ENCODE results near the gene ACTR3. TPM values are rescaled to one million over a fixed set of nuclear protein-coding genes. Genes with fewer than 3 reads are reported as not detected.
"Not testable (repeated sequence)": the region's sequence is repeated elsewhere in the genome, so short reads cannot be mapped to it uniquely, and the experiment has no call there.

The ACTR3 gene
- total and polyA plus RNA-seq, 8 donors: 10.3 to 112 (median 52.9) TPM

GRCh38 chr2:113940891-113941290 lies 51.0 kb downstream of the ACTR3 start:
- intact Hi-C loops (cut with DNase I): no loop called here
- H3K4me3 ChIP-seq: no peak overlapping the region
- no peak for ATAC-seq
- no peak overlapping the region for H3K27ac ChIP-seq
- WGBS, 2 donors: 98 to 99% methylated on average over 5 of the region's 5 CpGs
- no peak for DNase-seq
- no peaks in the 10 kb centered on the region for H3K27me3 ChIP-seq
- FAIRE-seq: no peak
- peaks cover 0 to 3% (median 0%) of the 10 kb centered on the region in 4 donors for H3K9me3 ChIP-seq
- TF ChIP-seq, protein P1, sequence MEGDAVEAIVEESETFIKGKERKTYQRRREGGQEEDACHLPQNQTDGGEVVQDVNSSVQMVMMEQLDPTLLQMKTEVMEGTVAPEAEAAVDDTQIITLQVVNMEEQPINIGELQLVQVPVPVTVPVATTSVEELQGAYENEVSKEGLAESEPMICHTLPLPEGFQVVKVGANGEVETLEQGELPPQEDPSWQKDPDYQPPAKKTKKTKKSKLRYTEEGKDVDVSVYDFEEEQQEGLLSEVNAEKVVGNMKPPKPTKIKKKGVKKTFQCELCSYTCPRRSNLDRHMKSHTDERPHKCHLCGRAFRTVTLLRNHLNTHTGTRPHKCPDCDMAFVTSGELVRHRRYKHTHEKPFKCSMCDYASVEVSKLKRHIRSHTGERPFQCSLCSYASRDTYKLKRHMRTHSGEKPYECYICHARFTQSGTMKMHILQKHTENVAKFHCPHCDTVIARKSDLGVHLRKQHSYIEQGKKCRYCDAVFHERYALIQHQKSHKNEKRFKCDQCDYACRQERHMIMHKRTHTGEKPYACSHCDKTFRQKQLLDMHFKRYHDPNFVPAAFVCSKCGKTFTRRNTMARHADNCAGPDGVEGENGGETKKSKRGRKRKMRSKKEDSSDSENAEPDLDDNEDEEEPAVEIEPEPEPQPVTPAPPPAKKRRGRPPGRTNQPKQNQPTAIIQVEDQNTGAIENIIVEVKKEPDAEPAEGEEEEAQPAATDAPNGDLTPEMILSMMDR (IDR thresholded peaks at IDR 0.05): no peak
- H3K4me1 ChIP-seq: no peaks in the 10 kb centered on the region
- peaks cover 0 to 22% (median 3%) of the 10 kb centered on the region in 3 donors for H3K36me3 ChIP-seq

DNA sequence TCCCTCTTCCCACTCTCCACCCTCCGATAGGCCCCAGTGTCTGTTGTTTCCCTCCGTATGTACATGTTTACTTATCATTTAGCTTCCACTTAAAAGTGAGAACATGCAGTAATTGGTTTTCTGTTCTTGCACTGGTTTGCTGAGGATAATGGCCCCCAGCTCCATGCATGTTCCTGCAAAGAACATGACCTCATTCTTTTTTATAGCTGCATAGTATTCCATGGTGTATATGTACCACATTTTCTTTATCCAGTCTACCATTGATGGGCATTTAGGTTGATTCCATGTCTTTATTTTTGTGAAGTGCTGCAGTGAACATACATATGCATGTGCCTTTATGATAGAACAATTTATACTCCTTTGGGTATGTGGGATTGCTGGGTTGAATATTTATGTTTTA lies 55.9 kb downstream of the ACTR3 start:
- intact Hi-C loops (cut with DNase I); DNase-seq; H3K4me1 ChIP-seq; H3K9me3 ChIP-seq; H3K27me3 ChIP-seq; ATAC-seq; H3K4me3 ChIP-seq; FAIRE-seq; H3K27ac ChIP-seq: not testable (repeated sequence)
- H3K36me3 ChIP-seq: peaks cover 0 to 31% (median 5%) of the 10 kb centered on the region in 3 donors
- WGBS, 2 donors: 96 to 97% methylated on average over 2 of the region's 2 CpGs

DNA sequence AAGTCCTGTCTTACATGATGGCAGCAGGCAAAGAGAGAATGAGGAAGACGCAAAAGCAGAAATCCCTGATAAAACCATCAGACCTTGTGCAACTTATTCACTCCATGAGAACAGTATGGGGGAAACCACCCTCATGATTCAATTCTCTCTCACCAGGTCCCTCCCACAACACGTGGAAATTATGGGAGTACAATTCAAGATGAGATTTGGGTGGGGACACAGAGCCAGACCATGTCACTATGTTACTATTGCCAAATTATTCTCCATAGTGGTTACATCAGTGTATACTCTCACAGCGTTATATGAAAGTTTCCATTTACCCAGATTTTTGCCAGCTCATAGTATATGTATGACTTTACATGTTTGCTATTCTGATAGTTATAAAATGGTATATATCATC lies 61.0 kb downstream of the ACTR3 start:
- peaks cover 5 to 29% (median 8%) of the 10 kb centered on the region in 3 donors for H3K36me3 ChIP-seq

GRCh38 chr2:113961000-113961399 lies 71.1 kb downstream of the ACTR3 start:
- no peak for FAIRE-seq
- WGBS, 2 donors: 87 to 95% methylated on average over 5 of the region's 5 CpGs
- Histone ChIP-seq H3K4me3 (no peak overlapping the region), H3K9me3 (no peaks in the 10 kb centered on the region), H3K27ac (no peak overlapping the region), H3K4me1 (no peaks in the 10 kb centered on the region), H3K36me3 (no peaks in the 10 kb centered on the region), H3K27me3 (no peaks in the 10 kb centered on the region)
- TF ChIP-seq, protein P1 (IDR thresholded peaks at IDR 0.05): no peak
- DNase-seq: no peak
- no peak for ATAC-seq
- intact Hi-C loops (cut with DNase I): no loop called here

More for the DNA sequence above, 61.0 kb downstream of the ACTR3 start:
- H3K4me3 ChIP-seq; H3K27me3 ChIP-seq; FAIRE-seq; H3K9me3 ChIP-seq; H3K4me1 ChIP-seq; intact Hi-C loops (cut with DNase I); ATAC-seq; H3K27ac ChIP-seq; DNase-seq: not testable (repeated sequence)
- WGBS, 2 donors: 96% methylated on average over 3 of the region's 3 CpGs

- FAIRE-seq: no peak
- intact Hi-C loops (cut with DNase I): no loop called here
- DNase-seq: no peak
- 82 to 93% methylated on average over 4 of the region's 4 CpGs for WGBS, 2 donors
- no peaks in the 10 kb centered on the region for H3K36me3 ChIP-seq
- TF ChIP-seq, protein P1 (IDR thresholded peaks at IDR 0.05): no peak
- no peaks in the 10 kb centered on the region for H3K27me3 ChIP-seq
- H3K4me1 ChIP-seq: peaks cover 0 to 7% (median 0%) of the 10 kb centered on the region in 3 donors
- peak in 1 of 4 donors; percentile 47 for ATAC-seq
- H3K9me3 ChIP-seq: no peaks in the 10 kb centered on the region
- no peak overlapping the region for H3K4me3 ChIP-seq
- H3K27ac ChIP-seq: no peak overlapping the region
Measured at GRCh38 chr2:113962692-113963480, 73.0 kb downstream of the ACTR3 start.

GRCh38 chr2:113963965-113964364 lies 74.1 kb downstream of the ACTR3 start:
- Histone ChIP-seq H3K4me1 (peaks cover 0 to 7% (median 0%) of the 10 kb centered on the region in 3 donors), H3K27me3 (no peaks in the 10 kb centered on the region), H3K9me3 (no peaks in the 10 kb centered on the region), H3K4me3 (no peak overlapping the region), H3K27ac (no peak overlapping the region), H3K36me3 (no peaks in the 10 kb centered on the region)
- intact Hi-C loops (cut with DNase I): no loop called here
- FAIRE-seq (no peak), ATAC-seq (no peak), DNase-seq (no peak)
- 69 to 81% methylated on average over 3 of the region's 3 CpGs for WGBS, 2 donors
- TF ChIP-seq, protein P1 (IDR thresholded peaks at IDR 0.05): no peak

Data from pancreas (tissue), 10 donors.